ENCODE measurements around the gene DAGLA. TPM values are rescaled to one million over a fixed set of nuclear protein-coding genes. Genes with fewer than 3 reads are reported as not detected.

The DAGLA gene
- total RNA-seq, 1 experiment from 2014 or later, result 4.5 TPM

GRCh38 chr11:61778357-61778886 is 98.2 kb downstream of the DAGLA start:
- Histone ChIP-seq H3T11ph (ENCODE audit: low read length) (no peak overlapping the region), H3K27me3 (ENCODE audit: insufficient read depth, low read length) (no peaks in the 10 kb centered on the region), H3K18ac (ENCODE audit: insufficient read length, low read depth, low read length) (no peak overlapping the region), H4K91ac (ENCODE audit: insufficient read length, low read depth, low read length) (no peak overlapping the region), H2BK120ac (ENCODE audit: low read depth, low read length, poor library complexity, severe bottlenecking) (no peak overlapping the region), H3K23ac (ENCODE audit: insufficient read length, low read depth, low read length) (no peak overlapping the region), H3K27ac (ENCODE audit: insufficient read length, low read depth, low read length) (no peak overlapping the region), H2AFZ (ENCODE audit: low read length) (no peak overlapping the region), H3K4me2 (ENCODE audit: insufficient read depth, insufficient read length, low read length) (no peak overlapping the region), H3K4ac (ENCODE audit: low read depth, low read length) (no peak overlapping the region), H3K56ac (ENCODE audit: insufficient read length, low read depth, low read length) (no peak overlapping the region), H2BK15ac (ENCODE audit: low read depth, low read length) (no peak overlapping the region), H4K5ac (ENCODE audit: insufficient read length, low read depth, low read length) (no peak overlapping the region), H3K23me2 (ENCODE audit: insufficient read length, low read depth, low read length, poor library complexity, severe bottlenecking) (no peaks in the 10 kb centered on the region), H3K79me1 (ENCODE audit: insufficient read depth, low read depth, low read length, poor library complexity, severe bottlenecking) (no peaks in the 10 kb centered on the region), H4K8ac (replicated peaks; ENCODE audit: insufficient read length, low read depth, low read length) (no peak overlapping the region), H3K4me1 (ENCODE audit: insufficient read depth, low read length) (no peaks in the 10 kb centered on the region), H2AK5ac (ENCODE audit: insufficient read length, low read length) (no peak overlapping the region), H3K79me2 (ENCODE audit: insufficient read depth, low read length) (no peaks in the 10 kb centered on the region), H3K9me3 (ENCODE audit: control insufficient read depth, low read depth, low read length) (no peaks in the 10 kb centered on the region), H2BK5ac (ENCODE audit: insufficient read length, low read length) (no peak overlapping the region), H3K9ac (ENCODE audit: extremely low read depth, insufficient read length, low read length) (no peak overlapping the region), H4K20me1 (ENCODE audit: control insufficient read depth, insufficient read depth, insufficient read length) (no peaks in the 10 kb centered on the region), H2BK20ac (ENCODE audit: low read depth, low read length, poor library complexity, severe bottlenecking) (no peak overlapping the region), H2BK12ac (ENCODE audit: insufficient read length, low read depth, low read length) (no peak overlapping the region), H3K14ac (ENCODE audit: insufficient read depth, low read length) (no peak overlapping the region)
- WGBS (ENCODE audit: extremely low coverage, insufficient read length, low lambda C conversion rate), result no CpG with 5 or more reads among the region's 11 CpGs
- Mint-ChIP-seq H3K4me3 (no peak overlapping the region), H3K36me3 (ENCODE audit: insufficient read depth in 1 of 3, low read depth in 3 of 3) (peaks cover 3 to 23% (median 17%) of the 10 kb centered on the region in 3 experiments), H3K9me3 (peaks cover 0 to 5% of the 10 kb centered on the region in 2 experiments; a peak in 2 of 5 replicates), H3K27ac (peak overlapping the region in 2 of 3 experiments; percentile 22 to 76; a peak in 2 of 7 replicates), H3K4me1 (peaks cover 19 to 20% of the 10 kb centered on the region in 2 experiments), H3K27me3 (ENCODE audit: low read depth) (peaks cover 2% of the 10 kb centered on the region; the same call in 1 of the 2 replicates)
- TF ChIP-seq CTCF (conservative IDR thresholded peaks at IDR 0.05), result no peak
- DNase-seq, result no peak

Measured in H9 (cell line).